ENCODE results near the gene DYNLT4. TPM values are rescaled to one million over a fixed set of nuclear protein-coding genes. Genes with fewer than 3 reads are reported as not detected.

Gene DYNLT4
- total and polyA plus RNA-seq, 2 of the 13 experiments (the other 11 are each of a cell fraction or from before 2014, with no cell fraction given), result 0.77 TPM; not detected in 1

- no peak for TF ChIP-seq ZBTB8A (CRISPR knock-in tag; IDR thresholded peaks at IDR 0.05; ENCODE audit: borderline replicate concordance, low read depth)
- peak; percentile 25; the same call in 1 of the 2 replicates for TF ChIP-seq ZNF501 (CRISPR knock-in tag; IDR thresholded peaks at IDR 0.05)
- no peak for TF ChIP-seq EHMT2 (IDR thresholded peaks at IDR 0.05; ENCODE audit: borderline replicate concordance, low read depth, low read length)
- TF ChIP-seq ZNF337 (CRISPR knock-in tag; IDR thresholded peaks at IDR 0.05; ENCODE audit: borderline replicate concordance, low read depth), result peak; percentile 57; the same call in 1 of the 2 replicates
- 0 out of 2 replicates have a peak, but pooled peaks have one; percentile 1 for TF ChIP-seq KLF13 (CRISPR knock-in tag; IDR thresholded peaks at IDR 0.05)
- no peak for TF ChIP-seq SYNCRIP (IDR thresholded peaks at IDR 0.05; ENCODE audit: insufficient read depth, low read depth, low read length)
- no peak; the same call in 1 of the 2 replicates for TF ChIP-seq ZNF770 (CRISPR knock-in tag; IDR thresholded peaks at IDR 0.05)
- no peak for TF ChIP-seq ZNF451 (CRISPR knock-in tag; IDR thresholded peaks at IDR 0.05)
- TF ChIP-seq ZNF263 (CRISPR knock-in tag; IDR thresholded peaks at IDR 0.05), result no peak
- TF ChIP-seq ZNF253 (CRISPR knock-in tag; IDR thresholded peaks at IDR 0.05; ENCODE audit: borderline replicate concordance), result no peak
- no peak for TF ChIP-seq MTA3 (CRISPR knock-in tag; IDR thresholded peaks at IDR 0.05)
- TF ChIP-seq ZNF10 (CRISPR knock-in tag; IDR thresholded peaks at IDR 0.05; ENCODE audit: borderline replicate concordance, low read depth), result no peak
- TF ChIP-seq PAXIP1 (CRISPR knock-in tag; conservative IDR thresholded peaks at IDR 0.05), result peak; percentile 21; the same call in 1 of the 2 replicates
- no peak for TF ChIP-seq ZNF124 (CRISPR knock-in tag; IDR thresholded peaks at IDR 0.05)
- TF ChIP-seq ZBTB42 (CRISPR knock-in tag; IDR thresholded peaks at IDR 0.05), result no peak
- TF ChIP-seq SIN3B (IDR thresholded peaks at IDR 0.05; ENCODE audit: low read length), result no peak; the same call in 1 of the 2 replicates
- no peak for TF ChIP-seq BHLHE40 (IDR thresholded peaks at IDR 0.05; ENCODE audit: low read length)
- TF ChIP-seq MXD4 (CRISPR knock-in tag; IDR thresholded peaks at IDR 0.05), result peak; percentile 52; the same call in 1 of the 2 replicates
- no peak for TF ChIP-seq PRDM4 (CRISPR knock-in tag; IDR thresholded peaks at IDR 0.05; ENCODE audit: borderline replicate concordance)
- no peak for TF ChIP-seq PAF1 (CRISPR knock-in tag; IDR thresholded peaks at IDR 0.05)
- no peak for TF ChIP-seq SIX1 (CRISPR knock-in tag; IDR thresholded peaks at IDR 0.05; ENCODE audit: borderline replicate concordance)
These were observed 20.2 kb upstream of the DYNLT4 start (continued) for GRCh38 chr1:44827197-44828002.
